Stimulated activated CD4-positive, alpha-beta T cell treated with anti-CD3 and anti-CD28 coated beads, Interleukin-15, amount 100 ng/mL, for 1 hour (primary cell): ENCODE measurements around the gene PDE1A.
"Not testable (repeated sequence)": the region's sequence is repeated elsewhere in the genome, so short reads cannot be mapped to it uniquely, and the experiment has no call there.

Source experiments
- DNase-seq, 2 donors: peaks; one replicate each; pipeline ENCODE4 v3.0.0-alpha.2; 2020; ENCODE audit warnings: low read depth in 1 of 2, low spot score in 1 of 2

Gene PDE1A

GRCh38 chr2:182410120-182410519 is 16.7 kb downstream of the PDE1A start:
- no peak for DNase-seq

GRCh38 chr2:182406221-182406620 is 20.6 kb downstream of the PDE1A start:
- DNase-seq: no peak

- no peak for DNase-seq
Measured at GRCh38 chr2:182404975-182405561, 21.8 kb downstream of the PDE1A start.

GRCh38 chr2:182404092-182404491 is 22.7 kb downstream of the PDE1A start:
- no peak for DNase-seq

GRCh38 chr2:182393270-182393760 is 33.5 kb downstream of the PDE1A start:
- DNase-seq: no peak

- DNase-seq: no peak
Measured at GRCh38 chr2:182391443-182391842, 35.4 kb downstream of the PDE1A start.

- DNase-seq: not testable (repeated sequence)
Measured at GRCh38 chr2:182386267-182386880, 40.5 kb downstream of the PDE1A start.

GRCh38 chr2:182384860-182385259 is 42.0 kb downstream of the PDE1A start:
- DNase-seq: no peak

- DNase-seq: no peak
Measured at GRCh38 chr2:182381225-182381624, 45.6 kb downstream of the PDE1A start.

- no peak for DNase-seq
Measured at GRCh38 chr2:182379241-182379640, 47.6 kb downstream of the PDE1A start.

- DNase-seq: no peak
Measured at GRCh38 chr2:182378759-182379158, 48.1 kb downstream of the PDE1A start.

GRCh38 chr2:182377467-182377866 is 49.4 kb downstream of the PDE1A start:
- no peak for DNase-seq

- DNase-seq: no peak
Measured at GRCh38 chr2:182375862-182376261, 51.0 kb downstream of the PDE1A start.

- DNase-seq: no peak
Measured at GRCh38 chr2:182372661-182373060, 54.2 kb downstream of the PDE1A start.

- no peak for DNase-seq
Measured at GRCh38 chr2:182368996-182369395, 57.8 kb downstream of the PDE1A start.

- DNase-seq: no peak
Measured at GRCh38 chr2:182368446-182368845, 58.4 kb downstream of the PDE1A start.

- DNase-seq: no peak
Measured at GRCh38 chr2:182367401-182367800, 59.4 kb downstream of the PDE1A start.

- DNase-seq: no peak
Measured at GRCh38 chr2:182366628-182367027, 60.2 kb downstream of the PDE1A start.

- DNase-seq: no peak
Measured at GRCh38 chr2:182365855-182366254, 61.0 kb downstream of the PDE1A start.

GRCh38 chr2:182361477-182361876 is 65.4 kb downstream of the PDE1A start:
- DNase-seq: no peak

GRCh38 chr2:182360663-182361260 is 66.1 kb downstream of the PDE1A start:
- no peak for DNase-seq

- no peak for DNase-seq
Measured at GRCh38 chr2:182359990-182360662, 66.7 kb downstream of the PDE1A start.
